ENCODE results near the gene NT5DC3. TPM values are rescaled to one million over a fixed set of nuclear protein-coding genes. Genes with fewer than 3 reads are reported as not detected.
A peak's percentile ranks its signal among the peaks of the same experiment; 100 is the strongest.

Gene NT5DC3
- polyA plus RNA-seq (ENCODE audit: insufficient read length in 4 of 4): 1 to 10 TPM; 2.5 to 8.6 (median 4.7) TPM

GRCh38 chr12:103840876-103841689 lies at the start of gene NT5DC3:
NT5DC3 (minus strand) TSS chr12:103841234; CDS start chr12:103841156, 78 bp downstream.
- DNase-seq (ENCODE audit: low read depth in 4 of 4, low spot score in 2 of 4): peak in 2 of 4 donors; percentile 58 to 59

- DNase-seq (ENCODE audit: low read depth in 4 of 4, low spot score in 2 of 4): no peak
Measured at GRCh38 chr12:103887738-103888137, 46.7 kb upstream of the NT5DC3 start.

- DNase-seq (ENCODE audit: low read depth in 4 of 4, low spot score in 2 of 4): no peak
Measured at GRCh38 chr12:103886195-103886797, 45.3 kb upstream of the NT5DC3 start.

DNA sequence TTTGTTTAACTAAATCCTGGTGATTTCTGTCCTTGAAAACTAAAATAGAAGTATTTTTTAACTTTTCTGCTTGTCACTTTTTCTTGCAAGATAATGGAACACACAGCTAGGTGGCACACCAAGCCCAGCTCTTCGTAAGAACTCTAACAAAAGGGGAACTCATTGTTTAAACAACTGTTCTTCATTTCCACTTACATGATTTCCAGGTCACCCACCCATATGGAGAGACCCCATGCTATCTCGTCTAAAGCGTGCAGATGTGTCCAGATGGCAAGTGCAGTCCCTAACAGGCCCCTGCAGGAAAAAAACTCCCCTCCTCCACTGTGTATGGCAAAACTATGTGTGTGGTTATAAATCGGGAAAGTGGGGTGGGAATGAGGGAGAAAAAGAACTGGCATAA lies 43.3 kb upstream of the NT5DC3 start:
- no peak for DNase-seq (ENCODE audit: low read depth in 4 of 4, low spot score in 2 of 4)

DNA sequence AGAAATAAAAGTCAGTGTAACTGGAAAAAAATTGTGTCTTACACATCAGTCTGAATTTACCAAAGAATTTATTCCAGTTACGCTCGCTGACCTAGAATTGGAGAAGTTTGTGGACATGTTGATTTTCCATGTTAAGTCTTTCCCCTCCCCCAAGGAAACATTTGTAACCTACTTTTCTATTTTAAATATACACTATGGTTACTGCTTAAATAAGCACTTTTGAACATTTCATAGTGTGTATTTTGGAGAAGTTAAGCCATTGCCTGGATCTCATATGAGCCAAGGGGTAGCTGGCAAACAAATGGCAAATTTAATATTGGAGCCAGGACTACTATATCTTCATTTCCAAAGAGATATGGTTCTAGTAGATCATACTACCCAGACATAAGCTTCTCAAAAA lies 42.9 kb upstream of the NT5DC3 start:
- no peak for DNase-seq (ENCODE audit: low read depth in 4 of 4, low spot score in 2 of 4)

DNA sequence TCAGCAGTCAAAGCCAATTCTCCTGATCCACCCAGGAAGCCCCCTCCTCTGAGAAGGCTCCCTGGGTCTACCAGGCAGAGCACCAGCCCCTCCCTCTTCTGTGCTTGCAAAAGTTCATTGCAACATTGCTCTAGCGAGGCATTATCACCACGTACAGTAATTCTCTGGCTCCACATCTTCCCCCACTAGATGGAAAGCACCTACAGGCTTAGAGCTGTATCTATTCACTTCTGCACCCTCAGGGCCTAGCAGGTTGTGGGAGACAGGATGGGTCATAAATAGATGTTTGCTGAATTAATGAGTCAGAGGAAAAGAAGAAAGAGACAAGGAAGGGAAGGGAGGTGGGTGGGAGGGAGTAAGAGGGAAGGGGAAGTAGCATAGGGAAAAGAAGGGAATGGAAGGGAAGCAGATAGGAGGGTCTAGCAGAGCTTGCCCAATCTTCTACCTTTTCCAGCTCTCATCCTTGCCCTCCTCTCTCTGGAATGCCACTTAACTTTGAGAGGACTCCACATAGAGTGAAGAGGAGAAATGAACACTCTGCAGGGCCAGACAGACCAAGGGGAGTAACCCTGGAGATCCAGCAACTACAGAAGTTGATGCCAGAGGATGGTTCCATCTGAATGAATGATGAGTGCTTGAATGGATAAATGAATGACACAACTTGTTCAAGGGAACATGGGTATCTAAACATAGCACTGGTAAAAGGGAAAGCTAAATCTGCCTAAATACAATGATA lies 42.0 kb upstream of the NT5DC3 start:
- DNase-seq (ENCODE audit: low read depth in 4 of 4, low spot score in 2 of 4): no peak

GRCh38 chr12:103881261-103881660 lies 40.2 kb upstream of the NT5DC3 start:
- DNase-seq (ENCODE audit: low read depth in 4 of 4, low spot score in 2 of 4): no peak

DNA sequence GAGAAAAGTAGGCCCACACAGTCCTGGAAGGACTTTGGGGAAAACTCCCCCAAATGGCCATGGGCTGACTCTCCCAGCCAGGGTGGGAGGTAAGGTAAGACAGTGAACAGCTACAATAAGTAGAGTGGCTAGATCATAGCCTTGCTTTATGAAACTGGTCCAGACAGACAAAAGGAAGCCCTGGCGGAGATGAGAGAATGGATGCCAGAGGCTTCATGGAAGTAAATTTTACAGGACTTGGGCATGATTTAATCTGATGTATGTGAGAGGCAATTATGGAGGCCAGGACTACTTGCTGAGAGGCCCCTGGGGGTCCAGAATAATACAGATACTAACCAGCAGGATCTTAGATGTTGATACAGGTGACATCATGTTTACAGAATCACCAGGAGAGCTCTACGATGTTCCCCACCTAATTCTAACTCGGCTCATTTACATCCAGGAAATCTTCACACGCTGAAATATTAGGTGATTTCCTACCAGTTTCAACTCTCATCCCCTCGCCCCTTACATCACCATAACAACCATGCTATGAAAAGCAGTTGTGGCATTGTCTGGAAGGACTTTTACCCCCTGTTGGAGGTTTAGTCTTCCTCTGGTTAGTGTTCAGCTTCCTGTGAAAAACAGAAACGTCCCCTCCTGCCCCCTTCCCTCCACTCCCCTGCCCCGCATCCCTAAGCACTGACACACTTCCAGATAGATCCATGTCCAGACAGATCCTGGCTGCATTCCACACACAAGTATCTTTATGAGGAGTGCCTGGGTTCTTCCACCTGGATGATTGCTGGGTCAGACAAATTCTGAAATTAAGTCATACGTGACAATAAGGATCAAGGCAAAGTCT lies 39.5 kb upstream of the NT5DC3 start:
- no peak for DNase-seq (ENCODE audit: low read depth in 4 of 4, low spot score in 2 of 4)

- DNase-seq (ENCODE audit: low read depth in 4 of 4, low spot score in 2 of 4): no peak
Measured at GRCh38 chr12:103879878-103880277, 38.8 kb upstream of the NT5DC3 start.

DNA sequence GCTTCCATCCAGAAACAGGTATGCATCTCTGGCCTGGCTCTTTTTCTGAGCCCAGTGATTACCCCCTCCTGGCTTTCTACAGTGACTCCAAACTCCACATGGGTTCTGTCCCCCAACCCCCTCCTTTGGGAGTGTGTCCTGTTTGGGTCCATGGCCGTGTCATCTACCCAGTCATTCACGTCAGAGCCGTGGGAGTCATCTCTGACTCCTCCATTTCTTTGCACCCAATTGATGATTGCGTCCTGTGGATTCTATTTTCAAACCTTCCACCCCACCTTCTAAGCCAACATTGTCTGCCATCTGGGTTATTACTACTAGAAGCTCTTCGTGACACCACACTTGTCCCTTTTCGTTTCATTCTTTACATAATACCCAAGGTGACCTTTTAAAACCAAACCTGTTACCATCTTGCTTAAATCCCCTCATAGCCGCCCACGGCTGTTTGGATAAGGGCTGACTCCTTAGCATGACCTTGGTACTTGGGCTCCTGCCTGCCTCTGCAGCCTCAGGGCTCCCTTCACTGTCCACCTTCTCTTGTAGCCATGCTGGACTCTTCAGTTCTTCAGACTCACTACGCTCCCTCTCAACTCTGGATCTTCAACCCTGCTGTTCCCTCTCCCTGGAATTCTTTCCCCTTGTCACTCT lies 38.1 kb upstream of the NT5DC3 start:
- no peak for DNase-seq (ENCODE audit: low read depth in 4 of 4, low spot score in 2 of 4)

DNA sequence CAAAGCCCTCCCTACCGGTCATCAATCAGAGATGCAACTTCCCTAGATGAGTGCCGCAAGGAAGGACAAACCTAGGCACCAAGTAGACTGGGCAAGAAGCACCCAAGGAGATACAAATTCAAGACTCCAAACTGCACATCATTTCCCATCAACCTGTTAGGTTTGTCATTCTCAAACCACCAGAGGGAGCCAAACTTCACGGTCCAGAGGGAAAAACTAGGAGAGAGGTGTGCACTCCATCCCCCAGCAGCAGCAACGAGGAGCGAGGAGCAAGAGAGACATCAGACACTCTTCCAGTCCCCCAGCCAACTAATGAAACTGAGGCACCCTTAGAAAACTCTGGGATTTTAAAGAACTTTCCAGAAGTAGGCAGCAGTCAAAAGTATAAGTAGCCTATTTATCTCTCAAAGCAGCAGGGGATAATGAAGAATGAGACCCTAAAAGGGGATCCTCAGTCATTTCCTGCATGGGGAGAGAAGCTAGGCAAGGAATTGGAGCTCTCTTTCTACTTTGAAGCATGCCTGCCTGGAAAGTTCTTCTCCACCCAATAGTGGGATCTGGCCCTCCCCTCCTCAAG lies 37.0 kb upstream of the NT5DC3 start:
- DNase-seq (ENCODE audit: low read depth in 4 of 4, low spot score in 2 of 4): peak in 3 of 4 donors; percentile 30 to 58 (median 38)

GRCh38 chr12:103877288-103877687 lies 36.3 kb upstream of the NT5DC3 start:
- no peak for DNase-seq (ENCODE audit: low read depth in 4 of 4, low spot score in 2 of 4)

GRCh38 chr12:103875666-103876065 lies 34.6 kb upstream of the NT5DC3 start:
- DNase-seq (ENCODE audit: low read depth in 4 of 4, low spot score in 2 of 4): no peak

DNA sequence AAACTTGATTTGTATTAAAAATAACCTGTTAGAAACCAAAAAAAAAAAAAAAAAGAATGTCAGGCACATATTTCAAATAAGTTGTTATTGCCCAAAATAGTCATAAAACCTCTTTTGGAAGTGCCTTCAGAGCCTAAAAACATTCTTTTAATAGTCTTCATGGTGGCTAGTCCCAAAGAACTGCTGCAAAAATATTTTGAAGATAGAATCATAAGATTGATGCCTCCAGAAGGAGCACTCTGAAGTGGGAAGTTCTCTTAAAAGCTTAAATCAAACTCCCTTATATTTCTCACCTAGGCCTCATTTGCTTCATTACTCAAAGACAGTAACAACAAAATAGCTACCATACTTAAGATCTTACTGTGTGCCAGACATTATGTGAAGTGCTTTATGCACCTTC lies 27.2 kb upstream of the NT5DC3 start:
- no peak for DNase-seq (ENCODE audit: low read depth in 4 of 4, low spot score in 2 of 4)

DNA sequence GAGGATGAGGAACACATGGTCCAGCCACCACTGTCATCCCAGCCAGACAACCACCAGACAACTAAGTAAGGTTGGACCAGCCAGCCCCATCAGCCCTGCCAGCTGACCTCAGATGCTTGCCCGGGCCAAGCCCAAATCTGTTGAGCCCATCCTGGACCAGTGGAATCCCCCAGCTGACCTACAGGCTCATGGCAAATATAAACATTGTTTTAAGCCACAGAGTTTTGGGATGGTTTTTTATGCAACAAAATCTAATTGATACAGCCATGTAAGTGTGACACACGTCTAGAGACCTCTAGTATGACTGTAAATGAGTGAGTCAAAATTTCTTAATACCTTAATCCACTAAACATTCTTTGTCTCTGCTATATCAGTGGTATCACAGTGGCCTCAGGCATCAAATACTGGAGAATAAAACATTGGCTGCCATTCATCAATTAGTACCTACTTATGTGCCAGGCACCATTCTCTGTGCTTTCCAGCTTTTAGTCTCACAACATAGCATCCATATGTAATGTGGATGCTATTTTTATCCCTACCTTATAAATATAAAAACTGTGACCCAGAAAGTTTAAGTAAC lies 24.2 kb upstream of the NT5DC3 start:
- no peak for DNase-seq (ENCODE audit: low read depth in 4 of 4, low spot score in 2 of 4)

DNA sequence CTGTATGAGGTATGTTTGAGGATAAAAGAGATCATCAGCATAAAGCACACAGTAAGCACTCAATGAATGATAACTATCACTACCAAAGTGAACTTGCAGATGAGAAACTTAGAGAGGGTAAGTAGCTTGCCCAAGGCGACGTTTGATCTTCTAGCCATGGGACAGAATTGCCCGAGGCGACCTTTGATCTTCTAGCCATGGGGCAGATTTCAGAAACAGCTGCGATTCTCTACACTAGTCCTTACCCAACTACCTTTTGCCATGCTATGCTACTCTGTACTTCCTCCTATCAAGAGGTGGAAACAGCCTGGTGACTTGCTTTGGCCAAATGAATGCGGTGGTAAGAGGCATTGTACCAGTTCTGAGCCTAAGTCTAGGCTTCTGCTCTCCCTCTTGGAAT lies 23.7 kb upstream of the NT5DC3 start:
- DNase-seq (ENCODE audit: low read depth in 4 of 4, low spot score in 2 of 4): no peak

- DNase-seq (ENCODE audit: low read depth in 4 of 4, low spot score in 2 of 4): no peak
Measured at GRCh38 chr12:103858953-103859601, 18.0 kb upstream of the NT5DC3 start.

- DNase-seq (ENCODE audit: low read depth in 4 of 4, low spot score in 2 of 4): no peak
Measured at GRCh38 chr12:103858335-103858734, 17.3 kb upstream of the NT5DC3 start.

DNA sequence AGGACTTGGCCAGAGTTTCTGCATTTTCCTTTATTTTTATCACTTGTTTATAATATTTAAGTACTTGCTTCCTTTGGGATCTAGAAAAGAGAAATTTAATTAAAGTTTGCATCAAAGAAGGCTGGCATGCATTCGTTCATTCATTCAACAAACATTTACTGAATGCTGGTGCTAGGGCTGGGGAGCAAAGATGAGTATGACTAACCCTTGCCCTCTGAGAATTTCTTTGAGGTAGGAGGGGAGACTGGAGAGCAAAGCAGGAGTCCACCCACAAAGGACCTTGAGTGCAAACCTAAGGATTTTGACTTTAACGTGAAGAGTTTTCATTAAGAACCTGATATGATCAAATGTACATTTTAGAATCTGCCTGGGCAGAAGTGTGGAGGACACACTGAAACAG lies 16.1 kb upstream of the NT5DC3 start:
- DNase-seq (ENCODE audit: low read depth in 4 of 4, low spot score in 2 of 4): no peak
